OCI-LY1 (cell line): ENCODE results near the gene NDUFS4.

Experiments
- H2AFZ ChIP-seq: fragments of 200-600 bp; sonication (generic), shearing (Covaris generic); 2 replicates; pipeline ENCODE4 v1.6.0; 2014; ENCODE audit warnings: antibody characterized with exemption, mild to moderate bottlenecking, low read length
- H3F3A ChIP-seq: fragments of 200-600 bp; sonication (generic), shearing (Covaris generic); 2 replicates; pipeline ENCODE4 v1.6.0; 2014; ENCODE audit warnings: mild to moderate bottlenecking, antibody characterized with exemption, low read length, moderate library complexity; ENCODE audit not compliant: insufficient read depth
- H3K27ac ChIP-seq: fragments of 200-600 bp; sonication (generic); 2 replicates; pipeline ENCODE4 v1.5.1; 2014; ENCODE audit warnings: low read length, mixed run types, mild to moderate bottlenecking, low read depth; ENCODE audit not compliant: poor library complexity, severe bottlenecking
- H3K27me3 ChIP-seq: fragments of 200-600 bp; sonication (generic); 2 replicates; pipeline ENCODE4 v1.6.0; 2014; ENCODE audit warnings: antibody characterized with exemption, mild to moderate bottlenecking, low read length, moderate library complexity; ENCODE audit not compliant: insufficient read depth
- H3K36me3 ChIP-seq: fragments of 200-600 bp; sonication (generic); 2 replicates; pipeline ENCODE4 v1.6.1; 2014; ENCODE audit warnings: mild to moderate bottlenecking, antibody characterized with exemption, low read length, moderate library complexity, mixed read lengths; ENCODE audit not compliant: insufficient read depth
- H3K4me1 ChIP-seq: fragments of 200-600 bp; sonication (generic); 2 replicates; pipeline ENCODE4 v1.5.1; 2014; ENCODE audit warnings: mild to moderate bottlenecking, low read length, moderate library complexity; ENCODE audit not compliant: insufficient read depth, severe bottlenecking
- H3K4me2 ChIP-seq: fragments of 200-600 bp; sonication (generic), shearing (Covaris generic); 2 replicates; pipeline ENCODE4 v1.6.1; 2014; ENCODE audit warnings: low read length
- H3K4me3 ChIP-seq: fragments of 200-600 bp; sonication (generic); 2 replicates; pipeline ENCODE4 v1.5.1; 2014; ENCODE audit warnings: low read length, low read depth, mild to moderate bottlenecking, mixed read lengths; ENCODE audit not compliant: poor library complexity, severe bottlenecking
- H3K79me2 ChIP-seq: fragments of 200-600 bp; shearing (Covaris generic); 2 replicates; pipeline ENCODE4 v1.6.1; 2016; ENCODE audit warnings: mixed run types, low read length, mixed read lengths; ENCODE audit not compliant: insufficient read depth
- H3K9ac ChIP-seq: fragments of 200-600 bp; sonication (generic), shearing (Covaris generic); 2 replicates; pipeline ENCODE4 v1.6.1; 2014; ENCODE audit warnings: mild to moderate bottlenecking, low read length, mixed read lengths
- H3K9me2 ChIP-seq: fragments of 200-600 bp; sonication (generic), shearing (Covaris generic); 2 replicates; pipeline ENCODE4 v1.6.1; 2014; ENCODE audit warnings: low read depth, mild to moderate bottlenecking, low read length, mixed read lengths
- H3K9me3 ChIP-seq: fragments of 200-600 bp; shearing (Covaris generic); 2 replicates; pipeline ENCODE4 v1.6.1; 2014; ENCODE audit warnings: low read length, mixed read lengths
- H4K20me1 ChIP-seq: fragments of 200-600 bp; sonication (generic), shearing (Covaris generic); 2 replicates; pipeline ENCODE4 v1.6.0; 2016; ENCODE audit warnings: mild to moderate bottlenecking, low read length; ENCODE audit not compliant: insufficient read depth
- EZH2 ChIP-seq: fragments of 200-600 bp; sonication (generic), shearing (Covaris generic); IDR thresholded peaks from 2 replicates; pipeline ENCODE4 v1.8.0; 2017; ENCODE audit warnings: borderline replicate concordance, mixed run types, mild to moderate bottlenecking, antibody characterized with exemption, low read length, moderate library complexity, mixed read lengths
- TF ChIP-seq, protein P1 (sequence below): fragments of 200-600 bp; sonication (generic), shearing (Covaris generic); IDR thresholded peaks from 2 replicates; pipeline ENCODE4 v1.5.1; 2017; ENCODE audit warnings: mild to moderate bottlenecking, antibody characterized with exemption, low read length, moderate library complexity, mixed read lengths

The NDUFS4 gene

DNA sequence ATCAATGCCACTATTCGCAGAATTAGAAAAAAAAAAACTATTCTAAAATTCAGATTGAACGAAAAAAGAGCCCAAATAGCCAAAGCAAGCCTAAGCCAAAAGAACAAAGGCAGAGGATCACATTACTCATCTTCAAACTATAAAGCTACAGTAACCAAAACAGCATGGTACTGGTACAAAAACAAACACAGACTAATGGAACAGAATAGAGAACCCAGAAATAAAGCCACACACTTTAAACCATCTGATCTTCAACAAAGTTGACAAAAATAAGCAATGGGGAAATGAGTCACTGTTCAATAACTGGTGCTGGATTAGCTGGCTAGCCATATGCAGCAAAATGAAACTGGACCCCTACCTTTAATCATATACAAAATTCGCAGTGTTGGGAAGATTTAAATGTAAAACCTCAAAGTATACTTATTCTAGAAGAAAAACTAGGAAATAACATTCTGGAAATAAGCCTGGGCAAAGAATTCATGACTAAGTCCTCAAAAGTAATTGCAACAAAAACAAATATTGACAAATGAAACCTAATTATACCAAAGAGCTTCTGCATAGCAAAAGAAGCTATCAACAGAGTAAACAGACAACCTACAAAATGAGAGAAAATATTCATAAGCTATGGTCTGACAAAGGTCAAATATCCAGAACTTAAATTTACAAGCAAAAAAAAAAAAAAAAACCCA is 153.7 kb downstream of the NDUFS4 start:
- H3K27ac ChIP-seq, result no peak overlapping the region
- H3K4me1 ChIP-seq, result no peaks in the 10 kb centered on the region
- H3K9ac ChIP-seq, result no peak overlapping the region

DNA sequence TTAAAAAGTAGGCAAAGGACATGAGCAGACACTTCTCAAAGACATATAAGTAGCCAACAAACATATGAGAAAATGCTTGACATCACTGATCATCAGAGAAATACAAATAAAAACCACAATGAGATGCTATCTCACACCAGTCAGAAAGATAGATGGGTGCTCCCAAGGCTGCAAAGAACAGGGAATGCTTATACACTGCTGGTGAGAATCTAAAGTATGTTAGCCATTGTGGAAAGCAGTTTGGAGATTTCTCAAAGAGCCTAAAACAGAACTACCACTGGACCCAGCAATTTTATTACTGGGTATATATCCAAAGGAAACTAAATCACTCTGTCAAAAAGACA is 154.2 kb downstream of the NDUFS4 start:
- TF ChIP-seq, protein P1, sequence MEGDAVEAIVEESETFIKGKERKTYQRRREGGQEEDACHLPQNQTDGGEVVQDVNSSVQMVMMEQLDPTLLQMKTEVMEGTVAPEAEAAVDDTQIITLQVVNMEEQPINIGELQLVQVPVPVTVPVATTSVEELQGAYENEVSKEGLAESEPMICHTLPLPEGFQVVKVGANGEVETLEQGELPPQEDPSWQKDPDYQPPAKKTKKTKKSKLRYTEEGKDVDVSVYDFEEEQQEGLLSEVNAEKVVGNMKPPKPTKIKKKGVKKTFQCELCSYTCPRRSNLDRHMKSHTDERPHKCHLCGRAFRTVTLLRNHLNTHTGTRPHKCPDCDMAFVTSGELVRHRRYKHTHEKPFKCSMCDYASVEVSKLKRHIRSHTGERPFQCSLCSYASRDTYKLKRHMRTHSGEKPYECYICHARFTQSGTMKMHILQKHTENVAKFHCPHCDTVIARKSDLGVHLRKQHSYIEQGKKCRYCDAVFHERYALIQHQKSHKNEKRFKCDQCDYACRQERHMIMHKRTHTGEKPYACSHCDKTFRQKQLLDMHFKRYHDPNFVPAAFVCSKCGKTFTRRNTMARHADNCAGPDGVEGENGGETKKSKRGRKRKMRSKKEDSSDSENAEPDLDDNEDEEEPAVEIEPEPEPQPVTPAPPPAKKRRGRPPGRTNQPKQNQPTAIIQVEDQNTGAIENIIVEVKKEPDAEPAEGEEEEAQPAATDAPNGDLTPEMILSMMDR, result no peak
- TF ChIP-seq EZH2, result no peak
- no peaks in the 10 kb centered on the region for H3K79me2 ChIP-seq
- no peaks in the 10 kb centered on the region; the same call in 1 of the 2 replicates for H3K9me3 ChIP-seq
- H4K20me1 ChIP-seq, result no peaks in the 10 kb centered on the region
- no peak overlapping the region for H3K27ac ChIP-seq
- no peaks in the 10 kb centered on the region for H3F3A ChIP-seq
- H3K4me3 ChIP-seq, result no peak overlapping the region
- no peaks in the 10 kb centered on the region for H3K27me3 ChIP-seq
- H3K9ac ChIP-seq, result no peak overlapping the region
- H3K4me1 ChIP-seq, result no peaks in the 10 kb centered on the region
- H3K4me2 ChIP-seq, result no peak overlapping the region
- H3K9me2 ChIP-seq, result no peaks in the 10 kb centered on the region
- no peaks in the 10 kb centered on the region for H3K36me3 ChIP-seq
- H2AFZ ChIP-seq, result no peak overlapping the region

More for the DNA sequence above, 153.7 kb downstream of the NDUFS4 start:
- Histone ChIP-seq H3K9me2 (no peaks in the 10 kb centered on the region), H3K79me2 (no peaks in the 10 kb centered on the region), H2AFZ (no peak overlapping the region), H3K36me3 (no peaks in the 10 kb centered on the region), H3K4me3 (no peak overlapping the region), H3K4me2 (no peak overlapping the region), H3F3A (no peaks in the 10 kb centered on the region), H3K27me3 (no peaks in the 10 kb centered on the region), H3K9me3 (no peaks in the 10 kb centered on the region; the same call in 1 of the 2 replicates), H4K20me1 (no peaks in the 10 kb centered on the region)
- no peak for TF ChIP-seq EZH2
- TF ChIP-seq, protein P1, result no peak

DNA sequence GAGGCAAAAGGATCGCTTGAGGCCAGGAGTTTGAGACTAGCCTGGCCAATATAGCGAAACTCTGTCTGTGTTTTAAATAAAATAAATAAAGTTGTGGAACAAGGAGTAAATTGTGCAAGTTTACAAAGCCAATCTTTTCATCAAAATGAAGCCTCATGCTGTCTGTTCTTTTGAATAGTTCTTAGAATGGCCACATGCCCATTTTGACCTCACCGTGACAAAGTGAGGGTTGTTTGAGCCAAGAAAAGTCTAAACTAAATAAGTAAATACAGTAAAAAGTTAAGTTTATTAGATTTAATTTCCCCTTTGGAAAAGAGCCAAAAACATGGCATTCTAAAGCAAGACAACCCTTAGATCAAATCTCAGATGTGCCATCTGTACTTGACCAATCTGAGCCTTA is 165.7 kb downstream of the NDUFS4 start:
- Histone ChIP-seq H3K27me3 (no peaks in the 10 kb centered on the region), H3K27ac (no peak overlapping the region), H3F3A (no peaks in the 10 kb centered on the region), H3K4me2 (no peak overlapping the region), H3K9ac (no peak overlapping the region), H3K36me3 (no peaks in the 10 kb centered on the region), H3K4me1 (peaks cover 5% of the 10 kb centered on the region), H4K20me1 (no peaks in the 10 kb centered on the region), H2AFZ (no peak overlapping the region), H3K4me3 (no peak overlapping the region), H3K79me2 (no peaks in the 10 kb centered on the region), H3K9me3 (no peaks in the 10 kb centered on the region), H3K9me2 (no peaks in the 10 kb centered on the region)
- no peak for TF ChIP-seq EZH2
- TF ChIP-seq, protein P1, result no peak
